Thyroid gland (tissue), 4 donors: ENCODE data around the gene SPAAR. TPM values are rescaled to one million over a fixed set of nuclear protein-coding genes. Genes with fewer than 3 reads are reported as not detected.
"Not testable (repeated sequence)": the region's sequence is repeated elsewhere in the genome, so short reads cannot be mapped to it uniquely, and the experiment has no call there.

Source experiments
- DNase-seq, 2 donors: peaks; one replicate each; pipeline ENCODE4 v3.0.0-alpha.2; 2019
- H3K27ac ChIP-seq, 3 donors: fragments of 200-600 bp; sonication (generic); 1 replicate in 2 of 3; 2 replicates in 1 of 3; pipeline ENCODE4 v1.5.1; 2016 to 2019; ENCODE audit warnings: mild to moderate bottlenecking in 1 of 3, moderate library complexity in 1 of 3
- H3K27me3 ChIP-seq: fragments of 200-600 bp; sonication (generic); one replicate; pipeline ENCODE4 v1.5.1; 2019
- H3K36me3 ChIP-seq, 2 donors: fragments of 200-600 bp; sonication (generic); one replicate each; pipeline ENCODE4 v1.5.1; 2016 to 2019
- H3K4me1 ChIP-seq, 2 donors: fragments of 200-600 bp; sonication (generic); one replicate each; pipeline ENCODE4 v1.5.1; 2017 to 2019
- H3K4me3 ChIP-seq, 3 donors: fragments of 200-600 bp; sonication (generic); replicated peaks in 1 of 3; 1 replicate in 2 of 3; 2 replicates in 1 of 3; pipeline ENCODE4 v1.5.1; 2016; ENCODE audit warnings: mild to moderate bottlenecking in 1 of 3
- H3K9me3 ChIP-seq: fragments of 200-600 bp; sonication (generic); one replicate; pipeline ENCODE4 v1.5.1; 2017
- POLR2A ChIP-seq, 2 donors: fragments of 450-650 bp; IDR thresholded peaks; one replicate each; pipeline ENCODE4 v1.6.1; 2017; ENCODE audit warnings: antibody characterized with exemption in 2 of 2, mild to moderate bottlenecking in 2 of 2, moderate library complexity in 1 of 2
- WGBS, 2 donors: methylation state at CpG; one replicate each; pipeline ENCODE4 v1.1.5; 2017; 5-methylcytosine and 5-hydroxymethylcytosine counted together
- intact Hi-C: fragments of 100-400 bp; cut with DNase I; formaldehyde crosslinking; loops from one replicate; pipeline ENCODE4 v1.15.1; 2023
- total RNA-seq, 4 donors: library from RNA; depleted of rRNA; stranded (reverse); fragments of >200 nt; gene quantifications; one replicate each; pipeline ENCODE4 v1.2.3, GENCODE V29; 2016
- TF ChIP-seq, protein P1 (sequence below), 6 experiments: fragments of 200-600 bp in 3 of 6; fragments of 450-650 bp in 3 of 6; sonication (generic) in 3 of 6; IDR thresholded peaks; one replicate each; pipeline ENCODE4 v1.5.1; 2016 to 2019; ENCODE audit warnings: antibody characterized with exemption in 6 of 6, mild to moderate bottlenecking in 2 of 6, inconsistent platforms in 1 of 6, moderate library complexity in 1 of 6

SPAAR gene
- total RNA-seq, 4 donors from 2014 or later = 2.1 to 8.1 (median 3.6) TPM

GRCh38 chr9:35870351-35870923 lies 38.9 kb upstream of the SPAAR start, which contains the start of gene OR13J1:
Gene OR13J1 (minus strand): TSS chr9:35870401. CDS start chr9:35870401, 0 bp downstream.
- Histone ChIP-seq H3K36me3 (no peaks in the 10 kb centered on the region), H3K4me1 (no peaks in the 10 kb centered on the region), H3K27me3 (no peaks in the 10 kb centered on the region), H3K9me3 (no peaks in the 10 kb centered on the region), H3K4me3 (no peak within 1 kb of the TSS), H3K27ac (no peak within 1 kb of the TSS)
- intact Hi-C loops = no loop called here
- no peak for TF ChIP-seq POLR2A (IDR thresholded peaks at IDR 0.05)
- TF ChIP-seq, protein P1, sequence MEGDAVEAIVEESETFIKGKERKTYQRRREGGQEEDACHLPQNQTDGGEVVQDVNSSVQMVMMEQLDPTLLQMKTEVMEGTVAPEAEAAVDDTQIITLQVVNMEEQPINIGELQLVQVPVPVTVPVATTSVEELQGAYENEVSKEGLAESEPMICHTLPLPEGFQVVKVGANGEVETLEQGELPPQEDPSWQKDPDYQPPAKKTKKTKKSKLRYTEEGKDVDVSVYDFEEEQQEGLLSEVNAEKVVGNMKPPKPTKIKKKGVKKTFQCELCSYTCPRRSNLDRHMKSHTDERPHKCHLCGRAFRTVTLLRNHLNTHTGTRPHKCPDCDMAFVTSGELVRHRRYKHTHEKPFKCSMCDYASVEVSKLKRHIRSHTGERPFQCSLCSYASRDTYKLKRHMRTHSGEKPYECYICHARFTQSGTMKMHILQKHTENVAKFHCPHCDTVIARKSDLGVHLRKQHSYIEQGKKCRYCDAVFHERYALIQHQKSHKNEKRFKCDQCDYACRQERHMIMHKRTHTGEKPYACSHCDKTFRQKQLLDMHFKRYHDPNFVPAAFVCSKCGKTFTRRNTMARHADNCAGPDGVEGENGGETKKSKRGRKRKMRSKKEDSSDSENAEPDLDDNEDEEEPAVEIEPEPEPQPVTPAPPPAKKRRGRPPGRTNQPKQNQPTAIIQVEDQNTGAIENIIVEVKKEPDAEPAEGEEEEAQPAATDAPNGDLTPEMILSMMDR (IDR thresholded peaks at IDR 0.05) = no peak
- WGBS, 2 donors = 88% methylated on average over 8 of the region's 8 CpGs
- no peak for DNase-seq

- no peak overlapping the region for H3K27ac ChIP-seq
- no peak overlapping the region for H3K4me3 ChIP-seq
- intact Hi-C loops = no loop called here
- no peaks in the 10 kb centered on the region for H3K27me3 ChIP-seq
- H3K9me3 ChIP-seq = no peaks in the 10 kb centered on the region
- no peak for TF ChIP-seq POLR2A (IDR thresholded peaks at IDR 0.05)
- TF ChIP-seq, protein P1 (IDR thresholded peaks at IDR 0.05) = no peak
- 76 to 82% methylated on average over 3 of the region's 3 CpGs for WGBS, 2 donors
- H3K36me3 ChIP-seq = no peaks in the 10 kb centered on the region
- H3K4me1 ChIP-seq = no peaks in the 10 kb centered on the region
- no peak for DNase-seq
Observed at GRCh38 chr9:35871545-35871944, 37.7 kb upstream of the SPAAR start.

GRCh38 chr9:35872505-35872904 lies 36.8 kb upstream of the SPAAR start:
- 76 to 78% methylated on average over 3 of the region's 3 CpGs for WGBS, 2 donors
- Histone ChIP-seq H3K4me3 (no peak overlapping the region), H3K4me1 (no peaks in the 10 kb centered on the region), H3K9me3 (no peaks in the 10 kb centered on the region), H3K27ac (no peak overlapping the region), H3K27me3 (no peaks in the 10 kb centered on the region), H3K36me3 (no peaks in the 10 kb centered on the region)
- no peak for DNase-seq
- intact Hi-C loops = no loop called here
- TF ChIP-seq, protein P1 (IDR thresholded peaks at IDR 0.05) = no peak
- no peak for TF ChIP-seq POLR2A (IDR thresholded peaks at IDR 0.05)

DNA sequence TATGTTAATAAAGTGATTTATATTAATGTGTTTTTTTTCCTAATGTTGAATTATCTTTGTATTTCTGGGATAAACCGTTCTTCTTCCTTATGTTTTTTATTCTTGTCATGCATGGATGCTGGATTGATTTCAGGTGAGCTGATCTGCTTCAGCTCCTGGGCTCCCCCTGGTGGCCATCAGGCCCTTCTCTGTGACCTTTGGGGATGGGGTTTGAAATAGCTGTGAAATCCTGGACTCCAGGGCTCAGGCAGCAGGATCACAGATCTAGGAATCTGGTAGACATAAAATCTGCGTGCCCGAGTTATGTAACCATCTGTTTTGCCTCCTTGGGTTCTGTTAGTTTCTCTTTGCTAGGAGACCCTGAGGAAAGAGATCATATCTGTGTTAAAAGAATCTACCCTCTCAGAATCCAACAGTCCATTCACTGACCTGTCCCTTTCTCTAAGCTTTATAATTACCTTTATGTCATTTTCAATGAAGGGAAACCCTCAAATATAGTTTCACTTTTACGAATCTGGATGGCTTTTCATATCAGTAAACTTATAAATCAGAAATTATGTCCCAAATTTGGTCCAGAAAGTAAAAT lies 26.9 kb upstream of the SPAAR start:
- no peak for TF ChIP-seq POLR2A (IDR thresholded peaks at IDR 0.05)
- TF ChIP-seq, protein P1 (IDR thresholded peaks at IDR 0.05) = peak; percentile 89 to 94 (median 94)
- H3K9me3 ChIP-seq = no peaks in the 10 kb centered on the region
- intact Hi-C loops = loop anchor here (2.0 to 10.0 kb wide), 3 partner anchors 55 to 238 kb away; partner anchors contain the start of genes FAM221B and TMEM8B
- no peak overlapping the region for H3K27ac ChIP-seq
- no peaks in the 10 kb centered on the region for H3K36me3 ChIP-seq
- no peaks in the 10 kb centered on the region for H3K27me3 ChIP-seq
- peak; percentile 86 to 92 for DNase-seq
- H3K4me1 ChIP-seq = no peaks in the 10 kb centered on the region
- 1 to 3% methylated on average over 4 of the region's 4 CpGs for WGBS, 2 donors
- H3K4me3 ChIP-seq = no peak overlapping the region

GRCh38 chr9:35882996-35883395 lies 26.3 kb upstream of the SPAAR start:
- Histone ChIP-seq H3K36me3 (no peaks in the 10 kb centered on the region), H3K27me3 (no peaks in the 10 kb centered on the region), H3K4me1 (no peaks in the 10 kb centered on the region), H3K4me3 (no peak overlapping the region), H3K27ac (no peak overlapping the region), H3K9me3 (no peaks in the 10 kb centered on the region)
- WGBS, 2 donors = 68 to 72% methylated on average over 3 of the region's 3 CpGs
- no peak for TF ChIP-seq POLR2A (IDR thresholded peaks at IDR 0.05)
- TF ChIP-seq, protein P1 (IDR thresholded peaks at IDR 0.05) = no peak
- no peak for DNase-seq
- intact Hi-C loops = loop anchor here (2.0 to 10.0 kb wide), 3 partner anchors 56 to 238 kb away; partner anchors contain the start of genes FAM221B and TMEM8B

- H3K36me3 ChIP-seq, H3K4me3 ChIP-seq, DNase-seq, H3K27me3 ChIP-seq, H3K9me3 ChIP-seq, H3K27ac ChIP-seq, H3K4me1 ChIP-seq: not testable (repeated sequence)
- intact Hi-C loops = loop anchor here (5.0 to 10.0 kb wide), 2 partner anchors 58 to 240 kb away; partner anchors contain the start of genes FAM221B and TMEM8B
- 73 to 78% methylated on average over 3 of the region's 3 CpGs for WGBS, 2 donors
Observed at GRCh38 chr9:35884908-35885307, 24.4 kb upstream of the SPAAR start.
